Islet precursor cell (in vitro differentiated cells): ENCODE results near the gene GDPD1.
"Not testable (repeated sequence)": the region's sequence is repeated elsewhere in the genome, so short reads cannot be mapped to it uniquely, and the experiment has no call there.

Source experiments
- DNase-seq: peaks from one replicate; pipeline ENCODE4 v3.0.0-alpha.2; 2018

GDPD1 gene

DNA sequence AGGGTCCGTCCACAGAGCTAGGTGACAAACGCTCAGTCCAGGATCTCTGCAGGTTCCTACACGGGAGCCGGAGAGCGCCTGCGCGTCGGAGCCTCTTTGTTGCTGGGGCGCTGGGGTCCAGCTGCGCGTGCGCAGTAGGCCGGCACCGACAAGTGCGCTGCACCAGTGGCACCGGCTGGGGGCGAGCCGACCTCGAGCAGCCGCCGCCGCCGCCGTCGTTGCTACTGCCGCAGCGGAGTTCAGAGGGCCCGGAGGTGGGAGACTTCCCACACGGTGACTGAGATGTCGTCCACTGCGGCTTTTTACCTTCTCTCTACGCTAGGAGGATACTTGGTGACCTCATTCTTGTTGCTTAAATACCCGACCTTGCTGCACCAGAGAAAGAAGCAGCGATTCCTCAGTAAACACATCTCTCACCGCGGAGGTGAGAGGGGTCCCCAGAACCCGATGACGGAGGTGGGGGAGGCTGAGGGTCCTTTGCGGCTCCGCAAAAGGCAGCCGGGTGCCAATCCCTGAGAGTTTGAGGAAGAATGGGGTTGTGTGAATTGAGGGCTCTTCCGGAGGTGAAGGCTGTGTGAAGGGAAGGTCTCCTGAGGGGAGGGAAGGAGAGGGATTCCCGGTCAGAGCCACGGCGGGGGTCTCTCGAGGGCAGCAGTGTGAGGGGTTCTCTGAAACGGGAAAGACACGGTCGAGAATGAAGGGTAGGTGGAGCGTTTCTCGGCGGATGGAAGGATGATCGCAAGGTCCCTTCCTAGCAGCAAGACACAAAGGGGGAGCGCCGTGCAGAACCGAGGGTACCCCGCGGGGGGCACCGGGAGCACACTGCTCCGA, at the start of gene GDPD1:
Gene GDPD1, plus strand, starts transcription at position 184 of the 831 bp plus-strand sequence. Its CDS starts 99 bp downstream, at position 283.
- DNase-seq = peak; percentile 100

DNA sequence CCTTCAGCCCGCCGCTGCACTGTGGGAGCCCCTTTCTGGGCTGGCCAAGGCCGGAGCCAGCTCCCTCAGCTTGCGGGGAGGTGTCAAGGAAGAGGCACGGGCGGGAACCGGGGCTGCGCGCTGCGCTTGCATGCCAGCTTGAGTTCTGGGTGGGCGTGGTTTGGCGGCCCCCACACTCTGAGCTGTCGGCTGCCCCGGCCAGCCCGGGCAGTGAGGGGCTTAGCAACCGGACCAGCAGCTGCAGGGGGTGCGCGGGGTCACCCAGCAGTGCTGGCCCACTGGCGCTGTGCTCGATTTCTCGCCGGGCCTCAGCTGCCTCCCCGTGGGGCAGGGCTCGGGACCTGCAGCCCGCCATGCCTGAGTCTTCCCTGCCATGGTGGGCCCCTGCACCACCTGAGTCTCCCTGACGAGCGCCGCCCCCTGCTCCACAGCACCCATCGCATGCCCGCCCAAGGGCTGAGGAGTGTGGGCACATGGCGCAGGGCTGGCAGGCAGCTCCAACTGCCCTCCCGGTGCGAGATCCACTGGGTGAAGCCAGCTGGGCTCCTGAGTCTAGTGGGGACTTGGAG, 47.8 kb upstream of the GDPD1 start:
- no peak for DNase-seq

DNA sequence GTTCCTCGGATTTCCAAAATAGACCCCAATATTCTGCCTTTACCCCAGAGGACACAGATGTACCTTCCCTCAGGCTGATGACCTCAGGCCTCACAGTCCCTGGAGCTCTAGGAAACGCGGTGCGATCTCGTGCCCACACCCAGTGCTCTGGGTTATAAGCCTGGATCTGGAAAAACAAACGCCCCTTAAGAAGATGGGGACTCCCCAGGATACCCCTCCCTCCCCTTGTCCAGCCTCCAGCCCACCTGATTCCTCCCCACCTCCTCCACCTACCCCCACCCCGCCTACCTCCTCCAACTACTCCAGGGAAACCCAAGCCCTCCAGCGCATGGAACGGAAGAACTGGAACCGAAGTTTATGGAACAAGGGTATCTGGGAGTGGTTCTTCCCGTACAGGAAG, 45.6 kb upstream of the GDPD1 start:
- no peak for DNase-seq

GRCh38 chr17:59175076-59175475, 45.2 kb upstream of the GDPD1 start:
- no peak for DNase-seq

DNA sequence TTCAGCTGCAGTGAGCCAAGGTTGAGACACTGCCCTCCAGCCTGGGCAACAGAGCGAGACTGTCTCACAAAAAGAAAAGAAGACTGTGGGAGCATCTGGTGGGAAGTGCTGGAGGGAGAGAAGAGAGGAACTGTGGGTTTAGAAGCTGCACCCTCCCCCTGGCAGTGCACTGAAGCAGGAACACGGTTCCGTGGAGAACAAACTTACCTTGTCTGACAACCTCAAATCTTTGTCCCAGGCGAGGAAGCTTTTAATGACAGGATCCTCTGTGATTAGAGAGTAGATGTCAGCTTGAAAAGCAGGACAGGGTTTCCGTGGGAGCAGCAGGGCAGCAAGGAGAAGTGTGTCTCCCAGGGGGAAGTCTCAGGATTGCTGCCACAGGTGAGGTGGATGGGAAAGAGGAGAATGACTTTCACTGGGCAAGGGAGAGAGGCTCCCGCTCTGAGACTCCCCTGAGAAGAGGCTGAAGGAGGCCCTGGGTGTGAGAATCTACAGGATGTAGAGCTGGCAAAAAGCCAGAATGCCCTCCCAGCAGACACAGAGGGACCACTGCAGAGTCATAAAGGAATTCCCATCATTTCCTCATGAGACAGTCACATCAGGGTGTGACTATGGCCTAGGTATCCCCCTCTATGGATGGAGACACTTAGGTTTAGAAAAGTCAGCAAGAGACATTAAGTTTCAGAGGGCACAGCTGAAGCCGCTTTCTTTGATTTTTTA, 41.9 kb upstream of the GDPD1 start:
- no peak for DNase-seq

GRCh38 chr17:59179601-59180000, 40.7 kb upstream of the GDPD1 start:
- DNase-seq = not testable (repeated sequence)

- DNase-seq = no peak
These were observed 39.7 kb upstream of the GDPD1 start for GRCh38 chr17:59180626-59181025.

DNA sequence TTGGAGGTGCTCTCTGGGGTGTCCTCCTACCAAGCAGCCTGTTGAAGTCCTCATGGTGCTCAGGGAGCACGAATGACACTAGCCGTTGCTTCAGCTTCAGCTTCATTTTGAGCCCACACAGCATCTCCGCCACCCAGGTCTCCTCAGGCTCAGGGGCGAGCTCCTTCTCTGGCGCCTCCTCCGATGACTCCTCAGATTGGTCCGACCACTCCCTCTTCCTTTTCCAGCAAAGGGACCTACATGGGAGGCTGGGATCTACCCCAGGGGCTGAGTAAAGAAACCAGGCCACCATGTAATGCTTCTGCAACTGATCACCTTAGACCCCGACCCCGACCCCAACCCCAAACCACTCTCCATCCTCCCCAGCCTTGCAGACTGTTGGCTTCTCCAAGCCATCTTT, 38.8 kb upstream of the GDPD1 start:
- DNase-seq = no peak

- no peak for DNase-seq
These were observed 34.3 kb upstream of the GDPD1 start for GRCh38 chr17:59185997-59186396.

GRCh38 chr17:59186850-59187249, 33.5 kb upstream of the GDPD1 start:
- peak; percentile 40 for DNase-seq

DNA sequence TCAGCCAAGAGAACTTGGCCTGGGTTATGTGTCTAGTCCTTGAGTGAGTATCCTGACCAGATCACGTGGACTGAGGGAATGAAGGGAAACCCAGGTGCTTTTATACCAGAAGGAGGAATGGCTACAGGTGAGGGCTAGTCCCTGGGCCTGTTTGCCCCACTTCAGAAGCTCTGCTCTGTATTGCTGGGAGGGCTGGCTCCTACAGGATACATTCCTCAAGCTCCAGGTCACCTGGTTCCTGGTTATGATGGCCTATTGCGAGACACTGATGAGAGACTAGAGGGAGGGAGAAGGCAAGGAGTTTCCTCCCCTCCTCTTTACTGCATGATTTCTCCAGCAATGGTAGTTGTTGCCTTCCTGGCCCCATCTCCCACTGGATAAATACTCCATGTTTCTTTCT, 29.5 kb upstream of the GDPD1 start:
- no peak for DNase-seq

DNA sequence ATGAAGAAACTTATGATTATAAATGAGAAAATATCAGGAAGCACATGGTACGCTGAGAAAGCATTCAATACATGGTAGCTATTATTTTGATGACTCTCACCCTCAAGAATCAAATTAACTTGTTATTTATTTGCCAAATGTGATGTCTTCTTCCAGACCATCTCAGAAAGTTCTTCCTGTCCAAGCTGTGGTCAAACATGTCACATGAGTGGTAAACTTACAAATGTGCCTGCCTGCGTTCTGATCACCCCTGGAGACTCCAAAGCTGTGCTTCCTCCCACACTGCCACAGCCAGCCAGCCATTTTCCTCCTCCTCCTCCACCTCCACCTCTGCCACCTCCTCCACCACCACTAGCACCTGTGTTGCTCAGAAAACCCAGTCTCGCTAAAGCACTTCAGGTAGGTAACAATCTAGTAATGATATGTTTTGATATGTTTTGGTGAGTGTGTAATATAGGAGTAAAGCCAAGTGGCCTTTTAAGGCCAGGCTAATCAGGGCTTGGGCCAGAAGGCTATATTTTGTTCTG, 26.9 kb upstream of the GDPD1 start:
- no peak for DNase-seq

- DNase-seq = peak; percentile 63
These were observed 20.9 kb upstream of the GDPD1 start for GRCh38 chr17:59199398-59199797.

GRCh38 chr17:59202320-59202719, 18.0 kb upstream of the GDPD1 start:
- DNase-seq = no peak

- no peak for DNase-seq
These were observed 941 bp upstream of the GDPD1 start for GRCh38 chr17:59219370-59219769.

- no peak for DNase-seq
These were observed 351 bp upstream of the GDPD1 start for GRCh38 chr17:59219992-59220327.

GRCh38 chr17:59221159-59221847, 992 bp downstream of the GDPD1 start:
- no peak for DNase-seq

DNA sequence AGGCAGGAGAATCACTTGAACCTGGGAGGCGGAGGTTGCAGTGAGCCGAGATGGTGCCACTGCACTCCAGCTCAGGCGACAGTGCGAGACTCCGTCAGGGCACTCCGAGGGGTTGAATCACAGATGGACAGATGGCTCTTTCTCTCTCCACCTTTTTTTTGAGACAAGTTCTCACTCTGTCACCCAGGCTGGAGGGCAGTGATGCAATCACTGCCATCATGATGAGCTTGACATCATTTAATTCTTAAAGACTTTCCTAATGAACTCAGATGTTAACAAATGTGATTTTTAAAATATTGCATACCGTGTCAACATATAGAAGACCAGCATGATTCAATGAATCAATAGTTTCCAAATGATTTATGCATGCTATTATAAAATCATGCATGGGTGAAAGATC, 3.5 kb downstream of the GDPD1 start:
- no peak for DNase-seq

DNA sequence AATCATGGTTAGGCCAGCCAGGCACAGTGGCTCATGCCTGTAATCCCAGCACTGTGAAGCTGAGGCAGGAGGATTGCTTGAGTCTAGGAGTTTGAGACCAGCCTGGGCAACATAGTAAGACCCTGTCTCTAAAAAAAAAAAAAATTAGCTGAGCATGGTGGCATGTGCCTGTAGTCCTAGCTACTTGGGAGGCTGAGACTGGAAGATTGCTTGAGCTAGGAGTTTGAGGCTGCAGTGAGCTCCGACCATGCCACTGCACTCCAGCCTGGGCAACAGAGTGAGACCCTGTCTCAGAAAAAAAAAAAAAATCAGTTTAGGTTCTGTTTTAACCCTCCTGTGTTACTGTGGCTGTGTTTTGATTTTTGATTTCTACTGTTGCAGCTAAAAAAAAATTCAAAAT, 8.3 kb downstream of the GDPD1 start:
- not testable (repeated sequence) for DNase-seq

- no peak for DNase-seq
These were observed 10.5 kb downstream of the GDPD1 start for GRCh38 chr17:59230764-59231163.

GRCh38 chr17:59234631-59235030, 14.3 kb downstream of the GDPD1 start:
- no peak for DNase-seq

- DNase-seq = no peak
These were observed 18.6 kb downstream of the GDPD1 start for GRCh38 chr17:59238906-59239305.

GRCh38 chr17:59244081-59244480, 23.8 kb downstream of the GDPD1 start:
- no peak for DNase-seq
